K562 (cell line): ENCODE results near the gene ASPDH. TPM values are rescaled to one million over a fixed set of nuclear protein-coding genes. Genes with fewer than 3 reads are reported as not detected.
A peak's percentile ranks its signal among the peaks of the same experiment; 100 is the strongest.

Source experiments
- ATAC-seq: fragments of 200-7000 bp; cut with Tn5 transposase; 3 replicates; pipeline ENCODE4 v1.9.1; 2020; ENCODE audit warnings: moderate library complexity
- BruUV-seq: library from RNA; stranded (reverse); fragments of 400-500 nt; replicated peaks from 2 replicates; lab custom pipeline; 2021; lab: Mats Ljungman, UMichigan
- CTCF ChIA-PET: fragments of 300-600 bp; formaldehyde crosslinking; extraction: SDS; loops from one replicate; lab custom pipeline; 2021; ENCODE audit warnings: low intra/inter-chr PET ratio; lab: Yijun Ruan, JAX
- POLR2A ChIA-PET: fragments of 300-600, 350-650 bp; sonication (Branson Sonifier 250); formaldehyde crosslinking; extraction: SDS; loops from one replicate; lab custom pipeline; 2021; ENCODE audit warnings: antibody characterized with exemption, inconsistent platforms; lab: Yijun Ruan, JAX
- DNase-seq, 4 experiments: peaks; one replicate each; pipeline versions ENCODE4 v3.0.0 to v3.0.0-alpha.2; 2011 to 2018; ENCODE audit warnings: low spot score in 3 of 4, mixed read lengths in 3 of 4; ENCODE audit errors: extremely low read depth in 1 of 4
- FAIRE-seq: peaks from 2 replicates; lab custom pipeline; 2011; peaks lifted over from hg19 to GRCh38; lab: Jason Lieb, UNC
- H2AFZ ChIP-seq: 2 replicates; pipeline ENCODE4 v1.6.0; 2011; ENCODE audit warnings: low read depth, low read length, control low read depth, inconsistent platforms
- H3K27ac ChIP-seq: fragments of 200-600 bp; 3 replicates; pipeline ENCODE4 v1.8.0; 2011; ENCODE audit warnings: low read depth, mild to moderate bottlenecking, control low read depth, inconsistent platforms, low read length, moderate library complexity, mixed read lengths; ENCODE audit errors: extremely low read depth
- H3K27me3 ChIP-seq, 2 experiments: fragments of 300-600 bp in 1 of 2; 2 replicates in 1 of 2; 3 replicates in 1 of 2; pipeline versions ENCODE4 v1.6.0 to v1.8.0; 2011; ENCODE audit warnings: inconsistent platforms in 2 of 2, low read length in 2 of 2, mild to moderate bottlenecking in 1 of 2, mixed read lengths in 1 of 2, moderate library complexity in 1 of 2; ENCODE audit not compliant: control insufficient read depth in 2 of 2, insufficient read depth in 2 of 2
- H3K36me3 ChIP-seq: fragments of 300-600 bp; 3 replicates; pipeline ENCODE4 v1.8.0; 2011; ENCODE audit warnings: mild to moderate bottlenecking, low read length, inconsistent platforms; ENCODE audit not compliant: control insufficient read depth, insufficient read depth
- H3K4me1 ChIP-seq, 2 experiments: fragments of 200-600 bp in 1 of 2; replicated peaks in 1 of 2; 2 replicates in 1 of 2; 3 replicates in 1 of 2; pipeline versions ENCODE4 v1.5.1 to v1.8.0; 2011; ENCODE audit warnings: inconsistent platforms in 2 of 2, low read length in 2 of 2, mild to moderate bottlenecking in 1 of 2, mixed read lengths in 1 of 2, moderate library complexity in 1 of 2; ENCODE audit not compliant: control insufficient read depth in 2 of 2, insufficient read depth in 2 of 2
- H3K4me2 ChIP-seq: 2 replicates; pipeline ENCODE4 v1.6.1; 2011; ENCODE audit warnings: low read length, control low read depth, inconsistent platforms, mixed read lengths; ENCODE audit not compliant: insufficient read depth
- H3K4me3 ChIP-seq: fragments of 200-600 bp; sonication (generic), shearing (Covaris generic); 2 replicates; pipeline ENCODE4 v1.5.1; 2016; ENCODE audit warnings: control low read depth, inconsistent platforms
- H3K79me2 ChIP-seq: fragments of 200-600 bp; 3 replicates; pipeline ENCODE4 v1.8.0; 2011; ENCODE audit warnings: low read length, inconsistent platforms; ENCODE audit not compliant: control insufficient read depth, insufficient read depth
- H3K9ac ChIP-seq, 2 experiments: 2 replicates each; pipeline versions ENCODE4 v1.6.0 to v1.6.1; 2011; ENCODE audit warnings: low read depth in 2 of 2, low read length in 2 of 2, control low read depth in 1 of 2, inconsistent platforms in 1 of 2, mild to moderate bottlenecking in 1 of 2, mixed read lengths in 1 of 2; ENCODE audit not compliant: insufficient read depth in 1 of 2
- H3K9me1 ChIP-seq: one replicate; pipeline ENCODE4 v1.6.0; 2011; ENCODE audit warnings: inconsistent platforms, mild to moderate bottlenecking, low read length, moderate library complexity; ENCODE audit not compliant: control insufficient read depth, insufficient read depth
- H3K9me3 ChIP-seq: replicated peaks from 2 replicates; pipeline ENCODE4 v1.5.1; 2011; ENCODE audit warnings: low read depth, low read length, inconsistent platforms; ENCODE audit not compliant: control insufficient read depth, insufficient read depth
- H4K20me1 ChIP-seq: replicated peaks from 2 replicates; pipeline ENCODE4 v1.6.1; 2011; ENCODE audit warnings: low read length, inconsistent platforms, mixed read lengths; ENCODE audit not compliant: control insufficient read depth, insufficient read depth
- FOXA3 ChIP-seq, 2 experiments: fragments of 450-650 bp in 1 of 2; sonication (generic) in 1 of 2; formaldehyde crosslinking; IDR thresholded peaks in 1 of 2; conservative IDR thresholded peaks in 1 of 2; 2 replicates each; pipeline versions ENCODE4 v1.4.0 to v1.8.0; 2020 to 2022; ENCODE audit warnings: mild to moderate bottlenecking in 2 of 2, missing genetic modification reagents in 1 of 2
- PREB ChIP-seq: sonication (generic); formaldehyde crosslinking; IDR thresholded peaks from 2 replicates; pipeline ENCODE4 v1.8.1; 2023; ENCODE audit warnings: mild to moderate bottlenecking, missing genetic modification reagents
- STAG1 ChIP-seq: sonication (generic); formaldehyde crosslinking; IDR thresholded peaks from 2 replicates; pipeline ENCODE4 v1.5.0; 2020; ENCODE audit warnings: missing genetic modification reagents, borderline replicate concordance
- WGBS: fragments of 100-300 bp; shearing (Covaris generic); methylation state at CpG from one replicate; pipeline ENCODE4 v1.1.6; 2016; ENCODE audit warnings: low coverage, mixed read lengths; ENCODE audit not compliant: insufficient coverage; ENCODE audit errors: missing lambda C conversion rate; 5-methylcytosine and 5-hydroxymethylcytosine counted together
- in situ Hi-C: fragments of 300-500 bp; cut with MboI; formaldehyde crosslinking; loops from 4 replicates; pipeline ENCODE4 v1.15.0; 2018; ENCODE audit warnings: inconsistent platforms, mixed read lengths
- intact Hi-C: fragments of 100-400 bp; cut with micrococcal nuclease; formaldehyde crosslinking; loops from 2 replicates; pipeline ENCODE4 v1.14.2; 2022
- polyA plus RNA-seq, 8 experiments: library from polyadenylated mRNA; depleted of rRNA in 4 of 8; stranded (reverse) in 5 of 8; unstranded in 3 of 8; fragments of >200 nt; fragmentation: Nextera tagmentation in 2 of 8; fragmentation: Illumina TruSeq in 1 of 8; extraction: Ambion mirVana in 2 of 8; extraction: Trizol in 1 of 8; gene quantifications; 2 replicates each; pipeline versions ENCODE4 v1.2.1 to v1.2.3, GENCODE V29; 2011 to 2014; ENCODE audit warnings: inconsistent platforms in 1 of 8, missing spikeins in 1 of 8
- total RNA-seq, 7 experiments: library from RNA; depleted of rRNA in 6 of 7; stranded (reverse); fragments of >200 nt in 6 of 7; fragmentation: Illumina TruSeq in 2 of 7; extraction: Trizol in 2 of 7; gene quantifications; 2 replicates each; pipeline versions ENCODE4 v1.2.1 to v1.2.3, GENCODE V29; 2011 to 2021; ENCODE audit warnings: low replicate concordance in 1 of 7

ASPDH gene
- total and polyA plus RNA-seq, 9 of the 15 experiments (the other 6 are each of a cell fraction or from before 2014, with no cell fraction given): not detected

- ChIA-PET POLR2A (no interaction called here), CTCF (no interaction called here)
- FAIRE-seq (no peak), DNase-seq (no peak), ATAC-seq (no peak)
- H3K36me3 ChIP-seq: peaks cover 28% of the 10 kb centered on the region; the same call in 1 of the 3 replicates
- H3K9me3 ChIP-seq: no peaks in the 10 kb centered on the region; the same call in 1 of the 2 replicates
- H3K27ac ChIP-seq: no peak overlapping the region
- peaks cover 5 to 49% of the 10 kb centered on the region in 2 experiments; a peak in 4 of 5 replicates for H3K4me1 ChIP-seq
- H3K27me3 ChIP-seq: no peaks in the 10 kb centered on the region; a peak in 2 of 5 replicates
- TF ChIP-seq PREB (CRISPR knock-in tag): no peak
- TF ChIP-seq FOXA3 (CRISPR knock-in tag; conservative IDR thresholded peaks at IDR 0.05 in 1 of 2, IDR thresholded peaks at IDR 0.05 in 1 of 2): no peak
- 0 out of 2 replicates have a peak, but pooled peaks have one; percentile 4 for TF ChIP-seq STAG1
- TF ChIP-seq, all 486 proteins: peak for 1
- Histone ChIP-seq H3K4me3 (0 out of 2 replicates have a peak overlapping the region, but pooled peaks have one; percentile 72), H3K79me2 (peaks cover 25% of the 10 kb centered on the region), H2AFZ (no peak overlapping the region), H3K9ac (0 out of 4 replicates have a peak overlapping the region, but pooled peaks of 1 of the 2 experiments have one; percentile 29), H3K4me2 (no peak overlapping the region; the same call in 1 of the 2 replicates), H3K9me1 (no peaks in the 10 kb centered on the region), H4K20me1 (peaks cover 7% of the 10 kb centered on the region; the same call in 1 of the 2 replicates)
- intact Hi-C loops: loop anchor here (1.0 kb wide), 1 partner anchor 101 kb away; no protein-coding TSS in a partner anchor
- in situ Hi-C loops: no loop called here
- no TSS peak for BruUV-seq
- WGBS: 46% methylated on average over 20 of the region's 29 CpGs
These were observed 37.9 kb downstream of the ASPDH start for GRCh38 chr19:50475736-50476223.
